GM18499 (cell line): ENCODE results near the gene NFYA.

Experiments used
- ATAC-seq: cut with Tn5 transposase; IDR thresholded peaks from one replicate; pipeline ENCODE4 v1.9.1; 2021; ENCODE audit warnings: moderate number of reproducible peaks; ENCODE audit not compliant: insufficient read depth, unreplicated experiment

The NFYA gene

DNA sequence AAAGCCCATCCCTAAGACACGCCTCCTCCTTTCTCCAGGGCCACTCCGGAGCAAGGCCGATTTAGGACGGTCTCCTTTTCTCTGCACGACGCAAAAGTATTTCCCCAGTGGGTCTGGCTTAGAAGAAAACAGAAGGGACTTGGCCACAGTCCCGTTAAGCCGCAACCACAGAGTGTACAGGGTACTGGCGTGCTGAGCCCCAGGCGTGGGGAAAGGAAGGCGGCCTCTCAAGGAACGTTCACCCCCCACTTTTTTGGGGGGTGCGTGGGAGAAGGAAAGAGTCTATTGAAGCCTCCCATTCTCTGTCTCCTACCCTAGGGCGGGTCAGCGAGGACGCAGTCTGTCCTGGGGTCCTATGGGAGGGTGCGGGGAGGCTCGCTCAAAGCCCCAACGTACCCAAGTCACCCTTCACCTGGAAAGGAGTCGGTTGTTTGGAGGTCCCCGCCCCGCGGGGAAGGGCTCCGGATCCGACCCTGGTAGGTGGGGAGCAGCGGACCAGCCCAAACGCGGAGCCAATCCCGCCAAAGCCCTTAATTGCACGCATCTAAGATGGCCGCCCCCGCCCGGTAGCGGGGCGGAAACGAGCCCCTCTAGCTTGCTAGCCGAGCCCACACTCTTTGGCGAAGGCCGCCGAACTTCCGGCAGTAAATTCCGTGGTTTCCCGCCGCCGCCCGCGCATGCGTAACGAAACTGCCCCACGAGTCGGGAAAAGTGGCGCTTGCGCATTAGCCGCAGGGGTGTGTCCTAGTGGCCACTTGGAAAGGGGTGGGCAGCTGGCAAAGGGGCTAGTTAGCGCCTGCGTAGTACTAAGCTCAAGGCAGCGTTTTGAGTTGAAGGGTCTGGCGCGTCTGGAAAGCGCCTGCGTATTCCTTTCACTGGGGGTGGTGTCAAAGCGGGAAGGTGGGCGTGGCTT, 595 bp upstream of the NFYA start, which contains the start of gene OARD1:
Gene OARD1, minus strand, starts transcription at position 434 of the 913 bp plus-strand sequence. CDS start 722 bp downstream, outside the sequence.
- peak; percentile 50 for ATAC-seq

DNA sequence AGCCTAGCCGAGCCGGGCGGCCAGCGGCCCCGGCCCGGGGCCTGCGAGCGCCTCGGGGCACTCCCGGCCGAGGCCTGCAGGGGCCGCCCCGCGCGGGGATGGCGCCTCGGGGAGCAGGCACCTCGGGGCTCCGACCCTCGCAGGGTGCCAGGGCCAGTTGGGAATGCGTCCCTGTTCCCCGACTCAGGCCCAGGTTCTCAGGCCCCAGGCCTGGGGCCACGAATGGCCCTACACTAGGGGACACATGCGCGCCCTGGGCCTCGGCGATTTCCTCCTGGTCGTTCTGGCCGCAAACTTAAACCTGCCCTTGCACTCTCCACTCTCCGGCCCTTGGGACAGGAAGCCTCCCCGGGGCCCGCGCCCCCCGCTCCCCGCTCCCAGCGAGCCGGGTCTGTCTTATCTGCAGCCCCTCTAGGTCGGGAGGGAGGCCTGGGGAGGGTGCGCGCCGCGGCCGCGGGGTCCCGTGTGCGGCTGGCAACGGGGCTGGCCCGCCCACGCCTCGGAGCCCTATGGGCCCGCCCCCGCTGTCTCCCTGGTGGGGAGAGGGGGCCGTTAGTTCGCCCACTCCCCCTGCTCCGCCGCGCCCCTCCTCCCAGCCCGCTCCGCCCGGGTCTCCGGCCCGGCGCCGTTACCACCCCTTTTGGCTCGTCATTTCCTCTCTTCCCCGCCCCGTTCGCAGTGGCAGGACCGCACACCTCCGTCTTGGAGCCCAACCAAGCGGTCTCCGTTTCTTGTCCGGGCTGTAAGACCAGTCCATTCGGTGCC, 611 bp downstream of the NFYA start:
- ATAC-seq, result peak; percentile 5

DNA sequence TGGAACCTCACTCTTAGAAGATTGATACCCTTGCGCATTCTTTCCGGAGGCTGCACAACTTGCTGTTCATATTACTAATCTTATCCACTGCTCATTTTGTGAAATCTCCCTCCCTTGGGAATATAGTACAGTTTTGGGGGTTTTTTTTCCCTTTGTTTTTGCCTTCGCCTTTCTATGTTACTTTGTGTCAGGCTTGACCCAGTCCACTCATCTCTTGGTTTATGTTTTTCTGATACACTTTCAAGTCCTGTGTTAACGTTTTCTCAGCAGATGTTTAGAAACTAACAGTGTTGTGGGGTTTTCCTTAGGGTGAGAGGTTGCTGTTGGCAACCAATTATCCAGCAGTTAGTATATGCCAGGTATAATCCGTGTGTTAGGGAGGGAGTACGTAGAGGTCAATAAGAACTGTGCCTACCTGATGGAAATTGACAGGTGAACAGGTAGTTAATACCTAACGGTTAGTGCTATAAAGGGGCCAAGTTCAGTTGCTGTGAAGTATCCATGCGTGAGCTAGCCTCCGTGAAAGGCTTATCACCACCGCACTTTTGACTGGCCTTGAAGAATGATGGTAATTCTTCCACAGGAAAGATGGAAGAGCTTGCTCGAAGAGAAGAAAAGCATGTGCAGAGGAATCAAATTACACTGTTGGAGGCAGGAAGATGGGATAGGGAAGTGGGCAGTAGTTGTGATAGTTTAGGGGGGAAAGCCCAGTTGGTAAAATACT, 1.4 kb downstream of the NFYA start:
- ATAC-seq, result no peak

DNA sequence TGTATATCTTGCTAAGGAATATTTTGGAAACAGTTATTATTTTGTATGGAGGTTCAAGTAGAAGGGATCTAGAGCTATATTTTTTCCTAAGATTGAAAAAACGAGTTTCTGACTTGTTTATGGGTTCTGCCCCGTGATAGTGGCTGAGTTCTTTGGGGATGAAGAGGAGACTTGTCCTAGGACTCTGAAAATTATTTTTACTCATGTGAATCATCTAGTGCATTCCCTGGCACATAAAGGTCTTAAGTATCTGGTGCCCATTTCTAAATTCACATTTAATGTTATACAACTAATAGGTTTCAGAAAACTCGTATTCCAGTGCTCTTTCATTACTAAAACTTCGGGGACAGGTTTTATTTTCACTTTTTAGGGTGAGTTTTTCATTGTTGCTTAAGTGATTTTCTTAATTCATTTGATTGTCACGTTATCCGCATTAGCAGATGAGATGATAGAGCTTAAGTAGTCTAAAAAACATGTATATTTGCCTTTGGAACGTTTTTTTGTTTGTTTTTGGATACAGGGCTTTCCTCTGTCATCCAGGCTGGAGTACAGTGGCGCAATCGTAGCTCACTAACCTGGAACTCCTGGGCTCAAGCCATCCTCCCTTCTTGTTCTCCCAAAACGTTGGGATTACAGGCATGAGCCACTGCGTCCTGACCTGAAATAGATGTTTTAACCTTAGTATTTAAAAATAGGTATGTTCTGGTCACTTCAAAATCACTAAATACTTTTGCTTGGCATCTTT, 2.1 kb downstream of the NFYA start:
- ATAC-seq, result no peak

DNA sequence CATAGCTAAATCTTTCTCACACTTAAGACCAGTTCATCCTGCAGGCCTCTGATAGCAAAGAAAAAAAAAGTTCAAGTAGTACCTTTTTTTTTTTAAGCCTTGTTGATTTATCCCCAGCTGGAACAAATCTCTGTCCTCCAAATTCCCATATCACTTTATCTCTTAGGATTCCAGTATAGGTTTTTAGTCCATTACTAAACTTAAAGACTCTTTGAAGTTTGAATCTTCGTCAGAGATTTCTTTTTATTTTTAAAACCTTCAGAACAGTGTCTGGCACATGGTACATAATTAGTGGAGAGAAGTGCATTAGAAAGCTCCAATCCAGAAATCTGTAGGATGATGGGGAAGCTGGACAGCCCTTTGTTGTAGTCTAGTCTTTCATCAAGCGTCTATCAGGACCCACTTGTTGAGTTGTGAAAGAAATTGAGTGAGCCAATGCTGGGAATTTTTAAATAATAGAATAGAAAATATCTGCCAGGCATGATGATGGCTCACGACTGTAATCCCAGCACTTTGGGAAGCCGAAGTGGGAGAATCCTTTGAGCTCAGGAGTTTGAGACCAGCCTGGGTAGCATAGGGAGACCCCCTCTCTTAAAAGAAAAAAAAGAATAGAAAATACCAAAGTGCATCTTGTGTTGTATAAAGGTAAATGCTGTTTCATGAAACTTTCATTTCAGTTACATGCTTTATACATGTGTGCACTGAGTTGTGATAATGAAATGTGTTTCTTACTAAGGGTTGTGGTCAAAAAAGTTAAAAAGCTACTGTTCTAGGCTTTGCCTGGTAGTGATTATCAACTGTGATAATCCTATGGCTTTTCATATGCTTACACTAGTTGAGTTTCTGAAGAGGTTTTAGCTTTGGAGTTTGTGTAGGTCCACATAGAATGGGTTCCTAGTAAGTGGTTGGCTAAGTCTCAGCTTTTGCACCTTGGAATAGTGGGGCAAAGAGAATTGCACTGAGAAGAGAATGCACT, 3.2 kb downstream of the NFYA start:
- ATAC-seq, result no peak

DNA sequence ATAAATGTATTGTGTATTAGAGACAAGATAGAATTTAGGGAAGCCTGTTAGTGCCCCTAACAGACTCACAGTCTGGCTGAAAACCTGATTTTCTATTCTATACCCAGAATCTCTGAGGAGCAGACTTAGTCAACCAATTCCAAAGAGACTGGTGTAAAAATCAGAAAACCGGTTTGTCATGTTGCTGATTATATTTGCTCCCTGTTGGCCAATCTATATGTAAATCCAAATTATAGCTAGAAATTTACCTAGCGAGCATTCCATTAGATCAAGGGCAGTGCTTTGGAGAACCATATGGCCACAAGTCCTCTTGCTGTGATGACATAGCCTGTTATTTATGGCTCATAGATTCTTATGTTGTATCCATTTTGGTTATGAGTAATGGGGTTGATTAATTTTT, 4.8 kb downstream of the NFYA start:
- no peak for ATAC-seq

DNA sequence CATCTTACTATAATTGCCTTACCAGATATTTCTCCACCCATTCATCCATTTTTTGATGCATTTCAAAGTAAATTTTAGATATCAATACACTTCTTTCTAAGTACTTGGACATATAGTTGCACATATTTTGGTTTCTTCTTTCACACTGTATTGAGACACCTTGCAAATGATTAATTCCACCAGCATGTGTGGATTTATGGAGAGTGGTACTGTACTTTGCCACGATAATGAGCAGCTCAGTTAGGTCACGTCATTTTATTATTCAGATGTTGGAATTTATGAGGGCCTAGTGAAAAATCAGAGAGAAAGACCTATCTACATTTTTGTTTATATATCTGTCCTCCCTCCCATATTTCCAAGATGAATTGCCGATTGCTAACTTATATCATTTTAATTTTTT, 5.3 kb downstream of the NFYA start:
- no peak for ATAC-seq

DNA sequence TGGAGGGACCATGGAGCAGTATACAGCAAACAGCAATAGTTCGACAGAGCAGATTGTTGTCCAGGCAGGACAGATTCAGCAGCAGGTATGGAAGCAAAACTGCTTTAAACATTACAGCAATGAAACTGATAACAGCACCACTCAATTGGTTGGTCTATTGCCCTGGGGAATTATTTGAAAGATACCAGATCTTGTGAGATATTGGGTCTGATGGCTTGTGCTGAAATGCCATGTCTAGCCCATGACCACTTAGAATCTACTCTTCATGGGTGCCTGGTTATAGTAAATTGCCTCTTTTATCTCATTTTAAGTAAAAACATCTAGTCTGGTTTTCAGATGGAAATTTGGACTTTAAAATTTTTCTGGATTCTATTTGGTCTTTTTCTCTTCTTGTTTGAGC, 6.3 kb downstream of the NFYA start:
- ATAC-seq, result no peak

DNA sequence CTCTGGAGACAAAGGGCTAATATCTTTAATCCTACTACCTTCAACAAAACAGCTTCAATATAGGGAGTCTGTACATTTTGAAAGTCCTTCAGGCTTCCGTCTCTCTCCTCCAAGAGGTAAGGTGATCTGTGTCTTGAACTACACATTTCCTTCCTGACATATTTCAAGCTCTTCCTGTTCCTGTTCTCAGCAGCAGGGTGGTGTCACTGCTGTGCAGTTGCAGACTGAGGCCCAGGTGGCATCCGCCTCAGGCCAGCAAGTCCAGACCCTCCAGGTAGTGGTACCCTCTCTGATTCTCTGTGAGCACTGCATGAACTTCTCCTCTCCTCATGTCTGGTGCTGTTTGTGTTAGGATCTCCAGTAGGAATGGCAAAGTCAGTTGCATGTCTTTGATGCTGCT, 7.8 kb downstream of the NFYA start:
- ATAC-seq, result no peak

DNA sequence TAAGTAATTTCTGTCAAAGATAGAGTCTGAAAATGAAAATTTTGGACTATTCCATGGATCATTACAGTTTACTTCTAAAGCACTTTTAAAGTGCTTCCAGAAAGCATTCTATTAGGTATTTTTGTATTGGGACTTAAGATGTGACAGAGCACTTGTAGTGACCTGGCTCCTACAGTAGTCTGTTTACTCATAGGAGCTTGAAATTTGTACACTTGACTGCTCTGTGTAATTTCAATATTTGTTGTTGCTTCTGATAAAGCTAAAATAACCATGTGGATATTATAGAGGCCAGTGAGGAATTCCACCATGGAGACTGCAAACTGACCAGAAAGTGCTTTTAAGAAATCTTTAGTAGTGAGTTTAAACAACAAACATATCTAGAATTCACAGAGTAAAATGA, 10.3 kb downstream of the NFYA start:
- no peak for ATAC-seq

DNA sequence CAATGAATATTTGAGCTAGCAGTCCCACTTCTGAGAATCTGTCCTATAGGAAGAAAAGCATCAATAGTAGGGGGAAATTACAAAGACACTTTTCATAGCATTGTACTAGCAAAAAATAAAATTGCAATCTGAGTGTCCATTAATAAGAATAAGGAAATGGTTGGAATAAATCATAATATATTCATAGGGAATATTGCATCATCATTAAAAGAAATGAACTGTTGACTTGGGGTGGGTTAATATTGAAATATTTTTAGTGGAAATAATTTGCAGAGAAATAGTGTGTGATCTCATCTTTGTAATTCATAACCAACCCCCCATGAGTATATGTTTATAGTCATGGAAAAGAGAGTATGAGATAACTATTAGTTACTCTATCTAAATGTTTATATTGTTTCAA, 12.4 kb downstream of the NFYA start:
- no peak for ATAC-seq

DNA sequence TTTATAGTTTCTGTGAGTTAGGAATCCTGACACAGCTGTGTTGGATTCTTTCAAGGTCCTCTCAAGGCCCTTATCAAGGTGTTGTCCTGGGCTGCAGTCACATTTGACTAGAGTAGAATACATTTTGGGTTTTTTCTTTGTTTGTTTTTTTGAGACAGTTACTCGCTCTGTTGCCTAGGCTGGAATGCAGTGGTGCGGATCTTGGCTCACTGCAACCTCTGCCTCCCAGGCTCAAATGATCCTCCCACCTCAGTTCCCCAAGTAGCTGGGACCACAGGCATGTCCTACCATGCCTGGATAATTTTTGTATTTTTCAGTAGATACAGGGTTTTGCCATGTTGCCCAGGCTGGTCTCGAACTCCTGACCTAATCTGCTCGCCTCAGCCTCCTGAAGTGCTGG, 15.7 kb downstream of the NFYA start:
- ATAC-seq, result no peak

DNA sequence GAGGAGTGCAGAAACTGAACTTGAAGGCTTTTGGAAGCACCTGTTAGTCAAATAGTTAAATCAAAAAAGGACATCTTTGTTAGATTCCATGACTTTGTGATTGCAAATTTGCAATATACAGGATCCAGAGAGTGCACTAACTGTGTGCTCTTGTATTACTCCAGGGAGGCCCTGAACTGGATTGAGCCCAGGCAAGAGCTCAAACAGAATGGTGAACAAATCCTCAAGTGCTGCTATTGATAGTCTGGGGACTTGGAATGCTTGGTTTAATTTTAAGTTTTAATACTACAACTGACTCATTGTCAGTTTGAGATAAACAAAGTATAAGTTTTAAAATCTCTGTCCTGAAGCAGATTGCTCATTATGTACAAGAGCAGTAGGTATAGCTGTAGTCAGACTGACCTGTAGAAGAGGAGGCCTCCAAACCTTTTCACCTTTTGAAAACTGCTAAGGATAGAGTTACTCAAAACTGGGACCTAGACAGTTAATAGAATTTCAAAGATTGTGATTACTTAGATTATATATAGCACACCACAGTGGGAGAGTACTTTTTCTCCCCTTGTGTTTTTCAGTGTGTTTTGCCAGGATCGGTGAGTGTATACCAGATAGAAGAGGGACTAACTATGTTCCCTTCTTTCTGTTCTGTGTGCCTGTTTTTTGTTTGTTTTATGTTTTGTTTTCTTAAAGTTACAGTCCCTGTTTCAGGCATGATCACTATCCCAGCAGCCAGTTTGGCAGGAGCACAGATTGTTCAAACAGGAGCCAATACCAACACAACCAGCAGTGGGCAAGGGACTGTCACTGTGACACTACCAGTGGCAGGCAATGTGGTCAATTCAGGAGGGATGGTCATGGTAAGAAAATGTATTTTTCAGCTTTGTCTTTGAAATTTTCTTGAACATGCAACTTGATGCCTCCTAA, 18.3 kb downstream of the NFYA start:
- ATAC-seq, result no peak

DNA sequence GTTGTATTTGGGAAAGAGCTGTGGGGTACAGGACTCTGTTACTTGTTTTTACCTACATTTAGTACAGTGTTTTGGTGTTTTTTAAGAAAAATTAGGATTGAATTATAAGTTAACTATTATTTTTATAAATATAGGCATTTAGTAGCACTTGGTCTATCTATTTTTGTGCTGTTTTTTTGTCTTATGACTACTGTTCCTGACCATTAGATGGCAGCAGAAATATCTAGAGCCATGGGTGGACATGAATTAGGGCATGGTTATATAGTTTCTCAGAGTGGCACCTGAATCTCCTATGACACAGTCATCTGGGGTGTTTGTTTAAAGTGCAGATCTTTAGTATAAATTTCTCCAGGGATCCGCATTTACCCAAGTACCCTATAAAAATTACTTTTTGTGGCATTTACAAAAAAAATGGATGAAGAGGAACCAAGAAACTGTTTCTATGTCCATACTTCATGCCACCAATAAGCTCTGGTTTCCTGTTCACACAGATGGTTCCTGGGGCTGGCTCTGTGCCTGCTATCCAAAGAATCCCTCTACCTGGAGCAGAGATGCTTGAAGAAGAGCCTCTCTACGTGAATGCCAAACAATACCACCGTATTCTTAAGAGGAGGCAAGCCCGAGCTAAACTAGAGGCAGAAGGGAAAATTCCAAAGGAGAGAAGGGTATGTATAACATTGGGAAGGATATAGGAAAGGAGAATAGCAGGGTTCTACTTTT, 19.8 kb downstream of the NFYA start:
- ATAC-seq, result no peak

DNA sequence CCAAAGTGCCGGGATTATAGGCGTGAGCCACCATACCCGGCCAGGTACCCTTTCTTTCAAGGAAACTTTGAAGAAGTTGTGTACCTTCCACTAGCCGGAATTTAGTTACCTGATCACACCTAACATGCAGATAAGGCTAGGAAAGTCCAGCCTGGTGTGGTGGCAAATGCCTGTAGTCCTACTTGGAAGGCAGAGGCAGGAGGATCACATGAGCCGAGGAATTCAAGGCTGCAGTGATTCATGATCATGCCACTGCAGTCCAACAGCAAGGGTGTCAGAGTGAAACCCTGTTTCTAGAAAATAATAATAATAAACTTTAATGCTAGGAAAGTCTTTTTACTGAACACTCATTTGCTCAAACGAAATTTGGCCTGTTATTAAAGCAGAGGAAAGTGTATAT, 21.0 kb downstream of the NFYA start:
- no peak for ATAC-seq

DNA sequence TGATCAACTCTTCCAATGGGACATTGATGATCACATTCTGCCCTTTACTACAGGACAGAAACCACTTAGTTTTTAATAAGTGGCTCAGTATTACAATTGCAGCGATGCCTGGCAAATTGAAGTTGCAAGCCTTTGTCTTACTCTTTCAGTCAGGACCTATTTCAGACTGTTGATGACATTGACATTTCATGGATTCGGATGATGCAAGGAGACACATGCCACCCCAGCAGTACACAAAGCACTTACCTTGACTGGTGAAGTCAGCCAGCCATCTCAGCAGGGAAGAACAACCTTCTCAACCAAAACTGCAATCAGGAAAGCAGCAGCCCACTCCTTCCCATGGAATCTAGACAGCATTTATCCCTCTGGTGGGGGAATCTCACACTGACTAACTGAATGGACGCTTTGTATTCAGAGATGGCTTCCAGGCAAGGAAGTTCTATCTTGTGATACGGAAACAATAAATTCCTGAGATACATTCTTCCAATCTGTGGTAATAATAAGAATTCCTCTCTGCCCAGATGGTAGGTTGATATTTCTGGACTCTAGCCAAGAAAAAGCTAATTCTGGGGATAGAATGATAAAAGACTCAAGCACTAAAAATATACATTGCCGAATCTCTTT, 24.8 kb downstream of the NFYA start:
- no peak for ATAC-seq

DNA sequence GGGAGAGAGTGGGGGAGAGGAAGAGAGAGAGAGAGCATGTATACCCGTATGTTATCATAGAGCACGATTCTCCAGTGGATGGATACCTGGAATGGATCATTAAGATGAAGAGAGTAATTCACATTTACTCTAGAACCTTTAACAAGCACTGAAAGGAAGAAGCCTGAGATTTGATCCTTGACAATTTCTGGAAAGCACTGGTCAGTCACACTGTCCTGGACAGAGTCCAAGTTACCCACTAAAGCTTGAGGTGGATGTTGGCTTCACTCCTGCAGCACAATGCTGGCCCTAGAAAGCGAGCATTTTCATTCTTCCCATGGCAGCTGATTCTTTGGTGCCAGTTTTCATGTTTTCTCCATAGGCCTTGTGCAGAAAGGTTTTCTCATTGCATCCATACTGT, 25.6 kb downstream of the NFYA start:
- ATAC-seq, result no peak
